ENCODE results near the gene PWWP2B. TPM values are rescaled to one million over a fixed set of nuclear protein-coding genes. Genes with fewer than 3 reads are reported as not detected.

PWWP2B gene
- total and polyA plus RNA-seq, 4 donors = 4.8 to 12.0 (median 10.3) TPM

DNA sequence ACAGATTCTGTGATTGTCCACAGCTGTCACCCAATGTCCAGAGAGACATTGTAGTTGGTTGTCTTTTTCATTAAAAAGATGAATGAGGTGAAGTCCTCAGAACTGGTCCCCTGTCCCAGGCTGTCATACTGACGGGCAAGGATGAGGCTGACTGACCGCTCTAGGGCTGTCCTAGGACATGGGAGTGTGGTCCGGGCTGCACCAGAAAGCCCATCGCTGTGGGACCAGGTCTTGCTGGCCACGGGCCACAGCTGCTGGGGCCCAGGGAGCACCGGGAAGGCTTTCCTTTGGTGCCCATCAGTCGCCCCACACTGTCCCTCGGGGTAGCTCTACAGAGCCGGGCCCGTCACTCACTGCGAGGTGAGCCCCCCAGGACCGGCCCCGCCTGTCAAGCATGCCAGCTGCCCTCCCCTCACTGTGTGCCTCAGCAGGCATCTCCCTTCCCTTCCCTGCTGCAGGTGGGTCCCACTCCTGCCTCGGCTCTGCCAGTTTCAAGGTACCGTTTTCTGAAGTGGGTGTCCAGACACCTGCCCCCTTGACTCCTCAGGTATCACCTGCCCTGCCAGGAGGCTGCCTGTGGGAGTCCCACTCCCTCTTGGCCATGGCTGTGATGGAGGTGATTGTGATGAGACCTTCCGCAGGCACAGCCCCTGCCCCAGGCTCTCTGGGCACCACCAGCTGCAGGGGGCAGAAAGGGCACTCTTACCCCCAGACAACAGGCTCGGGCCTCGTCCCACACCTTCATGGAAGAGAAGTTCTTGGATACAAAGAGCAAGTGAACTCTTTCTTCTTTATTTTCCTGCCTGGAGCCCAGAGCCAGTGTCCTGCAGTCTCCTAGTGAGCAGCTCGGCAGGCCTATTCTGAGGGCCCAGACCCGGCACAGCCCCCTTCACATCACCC, 43.3 kb upstream of the PWWP2B start:
- 91% methylated on average over 18 of the region's 20 CpGs for WGBS (ENCODE audit: insufficient coverage)
- DNase-seq (ENCODE audit: low read depth in 4 of 6, low spot score in 6 of 6) = no peak

DNA sequence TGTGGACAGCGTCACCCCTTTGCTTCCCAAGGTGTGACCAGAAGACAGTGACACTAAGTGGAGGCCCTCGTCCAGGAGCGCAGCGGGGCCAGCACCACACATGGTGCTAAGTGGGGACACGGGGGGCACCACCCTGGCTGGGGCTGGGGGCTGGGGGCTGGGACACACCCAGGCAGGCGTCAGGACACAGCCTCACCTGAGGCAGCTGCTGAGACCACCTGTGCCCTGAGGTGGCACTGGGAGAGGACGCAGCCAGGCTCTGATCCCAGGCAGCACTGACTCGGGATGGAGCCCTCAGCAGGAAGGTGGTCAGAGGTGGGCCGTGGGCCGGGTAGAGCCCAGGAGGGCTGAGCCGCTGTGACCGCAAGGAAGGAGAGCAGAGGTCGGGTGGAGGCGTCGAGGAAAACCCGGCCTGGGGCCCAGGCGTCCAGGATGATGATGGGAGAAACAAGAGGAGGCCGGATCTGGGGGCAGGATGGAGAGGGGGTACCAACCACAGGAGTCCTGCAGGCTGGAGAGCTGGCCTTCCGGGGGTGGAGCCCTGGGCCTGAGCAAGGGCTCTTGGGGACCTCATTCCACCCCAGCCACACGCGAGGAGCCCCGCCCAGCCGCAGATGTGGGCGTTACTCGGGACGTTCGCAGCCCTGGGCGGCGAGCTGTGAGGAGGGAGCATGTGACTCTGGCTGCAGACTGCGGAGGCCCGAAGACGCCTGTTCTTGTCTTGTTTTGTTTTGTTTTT, 42.5 kb upstream of the PWWP2B start:
- Histone ChIP-seq H3K9me3 (ENCODE audit: control insufficient read depth, insufficient read depth, low read length) (no peaks in the 10 kb centered on the region), H3K27me3 (ENCODE audit: control insufficient read depth, insufficient read depth, low read length) (no peaks in the 10 kb centered on the region), H3K4me1 (ENCODE audit: control insufficient read depth, insufficient read depth, low read length) (no peaks in the 10 kb centered on the region), H3K27ac (ENCODE audit: low read depth, low read length) (no peak overlapping the region), H3K36me3 (ENCODE audit: control insufficient read depth, insufficient read depth, low read length) (peaks cover 85% of the 10 kb centered on the region), H3K4me3 (ENCODE audit: low read depth, low read length) (no peak overlapping the region)
- no peak for DNase-seq (ENCODE audit: low read depth in 4 of 6, low spot score in 6 of 6)
- 85% methylated on average over 26 of the region's 32 CpGs for WGBS (ENCODE audit: insufficient coverage)

More for the DNA sequence above, 43.3 kb upstream of the PWWP2B start:
- H3K9me3 ChIP-seq (ENCODE audit: control insufficient read depth, insufficient read depth, low read length) = no peaks in the 10 kb centered on the region
- no peak overlapping the region for H3K27ac ChIP-seq (ENCODE audit: low read depth, low read length)
- H3K4me1 ChIP-seq (ENCODE audit: control insufficient read depth, insufficient read depth, low read length) = no peaks in the 10 kb centered on the region
- H3K36me3 ChIP-seq (ENCODE audit: control insufficient read depth, insufficient read depth, low read length) = peaks cover 87% of the 10 kb centered on the region
- no peaks in the 10 kb centered on the region for H3K27me3 ChIP-seq (ENCODE audit: control insufficient read depth, insufficient read depth, low read length)
- no peak overlapping the region for H3K4me3 ChIP-seq (ENCODE audit: low read depth, low read length)

GRCh38 chr10:132355297-132355696, 41.7 kb upstream of the PWWP2B start:
- no peak overlapping the region for H3K4me3 ChIP-seq (ENCODE audit: low read depth, low read length)
- no peak overlapping the region for H3K27ac ChIP-seq (ENCODE audit: low read depth, low read length)
- H3K9me3 ChIP-seq (ENCODE audit: control insufficient read depth, insufficient read depth, low read length) = no peaks in the 10 kb centered on the region
- no peaks in the 10 kb centered on the region for H3K4me1 ChIP-seq (ENCODE audit: control insufficient read depth, insufficient read depth, low read length)
- no peak for DNase-seq (ENCODE audit: low read depth in 4 of 6, low spot score in 6 of 6)
- no peaks in the 10 kb centered on the region for H3K27me3 ChIP-seq (ENCODE audit: control insufficient read depth, insufficient read depth, low read length)
- H3K36me3 ChIP-seq (ENCODE audit: control insufficient read depth, insufficient read depth, low read length) = peaks cover 79% of the 10 kb centered on the region
- WGBS (ENCODE audit: insufficient coverage) = 89% methylated on average over 17 of the region's 17 CpGs

- Histone ChIP-seq H3K27ac (ENCODE audit: low read depth, low read length) (no peak overlapping the region), H3K27me3 (ENCODE audit: control insufficient read depth, insufficient read depth, low read length) (no peaks in the 10 kb centered on the region), H3K9me3 (ENCODE audit: control insufficient read depth, insufficient read depth, low read length) (no peaks in the 10 kb centered on the region), H3K4me1 (ENCODE audit: control insufficient read depth, insufficient read depth, low read length) (no peaks in the 10 kb centered on the region), H3K36me3 (ENCODE audit: control insufficient read depth, insufficient read depth, low read length) (peaks cover 79% of the 10 kb centered on the region), H3K4me3 (ENCODE audit: low read depth, low read length) (no peak overlapping the region)
- DNase-seq (ENCODE audit: low read depth in 4 of 6, low spot score in 6 of 6) = no peak
- 94% methylated on average over 6 of the region's 13 CpGs for WGBS (ENCODE audit: insufficient coverage)
Observed at GRCh38 chr10:132355754-132356153, 41.2 kb upstream of the PWWP2B start.

DNA sequence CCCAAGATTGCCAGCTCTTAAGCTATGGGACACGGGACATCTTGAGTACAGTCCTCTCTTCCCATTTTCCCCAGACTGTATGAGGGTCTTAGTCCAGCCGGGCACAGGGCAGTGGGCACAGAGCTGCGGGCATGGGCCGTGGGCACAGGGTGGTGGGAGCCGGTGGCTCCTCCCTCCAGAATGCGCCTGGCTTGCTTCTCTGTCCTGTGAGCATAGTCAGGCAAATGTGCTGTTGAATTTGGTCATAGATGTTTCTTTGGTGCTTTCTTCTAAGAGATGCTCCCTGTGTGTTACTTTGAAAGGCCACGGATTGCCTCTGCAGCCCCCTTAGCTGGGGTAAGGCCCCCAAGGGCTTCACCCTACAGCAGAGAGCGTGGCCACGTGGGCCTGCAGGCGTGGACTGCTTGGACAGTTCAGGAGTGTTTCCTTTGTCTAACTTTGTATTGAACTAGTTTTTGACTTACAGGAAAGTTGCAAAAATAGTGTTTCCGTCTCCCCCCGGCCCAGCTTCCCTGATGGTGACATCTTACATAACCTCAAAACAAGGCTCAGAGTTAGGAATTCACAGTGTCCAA, 40.3 kb upstream of the PWWP2B start:
- DNase-seq (ENCODE audit: low read depth in 4 of 6, low spot score in 6 of 6) = no peak
- Histone ChIP-seq H3K9me3 (ENCODE audit: control insufficient read depth, insufficient read depth, low read length) (no peaks in the 10 kb centered on the region), H3K27me3 (ENCODE audit: control insufficient read depth, insufficient read depth, low read length) (no peaks in the 10 kb centered on the region), H3K4me3 (ENCODE audit: low read depth, low read length) (no peak overlapping the region), H3K36me3 (ENCODE audit: control insufficient read depth, insufficient read depth, low read length) (peaks cover 79% of the 10 kb centered on the region), H3K4me1 (ENCODE audit: control insufficient read depth, insufficient read depth, low read length) (no peaks in the 10 kb centered on the region), H3K27ac (ENCODE audit: low read depth, low read length) (no peak overlapping the region)
- 93% methylated on average over 12 of the region's 12 CpGs for WGBS (ENCODE audit: insufficient coverage)

- Histone ChIP-seq H3K4me1 (ENCODE audit: control insufficient read depth, insufficient read depth, low read length) (no peaks in the 10 kb centered on the region), H3K27ac (ENCODE audit: low read depth, low read length) (no peak overlapping the region), H3K9me3 (ENCODE audit: control insufficient read depth, insufficient read depth, low read length) (no peaks in the 10 kb centered on the region), H3K4me3 (ENCODE audit: low read depth, low read length) (no peak overlapping the region), H3K27me3 (ENCODE audit: control insufficient read depth, insufficient read depth, low read length) (no peaks in the 10 kb centered on the region), H3K36me3 (ENCODE audit: control insufficient read depth, insufficient read depth, low read length) (peaks cover 83% of the 10 kb centered on the region)
- no peak for DNase-seq (ENCODE audit: low read depth in 4 of 6, low spot score in 6 of 6)
- 95% methylated on average over 14 of the region's 15 CpGs for WGBS (ENCODE audit: insufficient coverage)
Observed at GRCh38 chr10:132357286-132358058, 39.5 kb upstream of the PWWP2B start.

DNA sequence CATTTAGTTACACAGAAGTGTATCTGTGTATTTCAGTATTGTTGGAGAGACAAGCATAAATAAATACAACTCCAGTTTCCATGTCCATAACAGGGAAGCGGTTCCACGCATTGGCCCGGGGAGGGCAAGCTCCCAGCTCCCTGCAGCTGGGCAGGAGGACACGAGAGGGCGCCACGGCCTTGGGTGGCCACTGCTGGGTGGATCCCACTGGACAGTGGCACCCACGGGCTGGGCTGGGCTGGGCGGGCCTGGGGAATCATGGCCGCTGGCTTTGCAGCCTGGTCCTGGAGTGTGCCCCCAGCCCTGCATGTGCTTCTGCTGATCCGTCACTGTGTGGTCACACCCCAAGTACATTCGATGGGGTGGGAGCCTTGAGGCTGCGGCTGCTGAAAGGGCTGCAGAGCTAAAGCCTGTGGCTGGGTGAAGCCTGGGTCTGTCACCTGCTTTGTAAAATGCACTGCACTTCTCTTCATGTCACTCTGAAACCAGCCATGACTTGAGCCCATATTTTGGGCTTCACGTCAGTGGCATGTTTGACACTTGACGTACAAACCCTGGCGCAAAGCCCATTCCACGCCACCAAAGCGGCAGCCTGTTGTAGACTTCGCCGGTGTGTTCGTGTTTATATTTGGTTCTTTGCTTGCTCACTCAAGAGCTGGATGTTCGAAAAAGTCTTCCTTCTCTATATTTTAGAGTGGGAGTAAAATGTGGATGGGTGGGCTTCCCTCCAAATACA, 37.5 kb upstream of the PWWP2B start:
- H3K36me3 ChIP-seq (ENCODE audit: control insufficient read depth, insufficient read depth, low read length) = peaks cover 79% of the 10 kb centered on the region

DNA sequence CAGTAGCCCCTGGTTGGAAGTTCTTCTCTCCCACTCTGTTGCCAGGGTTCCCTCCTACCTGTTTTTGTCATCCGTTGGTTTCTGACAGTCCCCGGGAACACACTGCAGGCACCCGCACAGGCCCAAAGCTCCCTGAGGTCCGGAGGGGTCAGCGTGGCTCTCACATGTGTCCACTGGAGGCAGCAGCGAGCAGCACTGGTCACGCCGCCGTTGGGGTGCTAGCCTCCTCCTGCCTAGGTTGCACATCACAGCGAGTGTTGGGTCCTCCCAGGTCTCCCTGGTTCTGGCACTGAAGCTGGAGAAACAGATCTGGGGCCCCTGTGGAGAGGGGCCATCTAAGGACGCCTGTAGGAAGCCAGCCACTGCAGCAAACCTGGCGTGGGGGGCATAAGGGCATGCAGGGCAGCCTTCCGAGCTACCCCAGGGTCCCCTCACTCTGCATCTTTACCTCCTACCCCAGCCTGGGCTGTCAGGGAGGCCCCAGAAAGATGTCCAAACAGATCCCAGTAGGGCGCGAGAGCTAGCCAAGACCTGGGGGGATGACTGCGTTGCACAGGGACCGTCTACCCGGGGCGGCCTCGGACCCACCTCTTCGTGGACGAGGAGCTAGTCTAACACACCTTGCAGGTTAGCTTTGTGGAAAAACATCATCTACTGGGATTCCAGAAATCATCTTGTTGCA, 36.1 kb upstream of the PWWP2B start:
- H3K27ac ChIP-seq (ENCODE audit: low read depth, low read length) = no peak overlapping the region
- 59% methylated on average over 19 of the region's 22 CpGs for WGBS (ENCODE audit: insufficient coverage)
- peaks cover 2% of the 10 kb centered on the region for H3K9me3 ChIP-seq (ENCODE audit: control insufficient read depth, insufficient read depth, low read length)
- DNase-seq (ENCODE audit: low read depth in 4 of 6, low spot score in 6 of 6) = no peak
- no peaks in the 10 kb centered on the region for H3K27me3 ChIP-seq (ENCODE audit: control insufficient read depth, insufficient read depth, low read length)
- peaks cover 77% of the 10 kb centered on the region for H3K36me3 ChIP-seq (ENCODE audit: control insufficient read depth, insufficient read depth, low read length)
- peaks cover 3% of the 10 kb centered on the region for H3K4me1 ChIP-seq (ENCODE audit: control insufficient read depth, insufficient read depth, low read length)
- no peak overlapping the region for H3K4me3 ChIP-seq (ENCODE audit: low read depth, low read length)

More for the DNA sequence above, 37.5 kb upstream of the PWWP2B start:
- Histone ChIP-seq H3K27ac (ENCODE audit: low read depth, low read length) (no peak overlapping the region), H3K9me3 (ENCODE audit: control insufficient read depth, insufficient read depth, low read length) (peaks cover 2% of the 10 kb centered on the region), H3K4me1 (ENCODE audit: control insufficient read depth, insufficient read depth, low read length) (no peaks in the 10 kb centered on the region), H3K27me3 (ENCODE audit: control insufficient read depth, insufficient read depth, low read length) (no peaks in the 10 kb centered on the region), H3K4me3 (ENCODE audit: low read depth, low read length) (no peak overlapping the region)
- WGBS (ENCODE audit: insufficient coverage) = 85% methylated on average over 15 of the region's 21 CpGs
- peak in 1 of 6 donors; percentile 31 for DNase-seq (ENCODE audit: low read depth in 4 of 6, low spot score in 6 of 6)

Measured in spinal cord (tissue), 10 donors.